GM19193 (cell line): ENCODE measurements around the gene GTPBP3.
A peak's percentile ranks its signal among the peaks of the same experiment; 100 is the strongest.

Source experiments
- POLR2A ChIP-seq: IDR thresholded peaks from 4 replicates; pipeline ENCODE4 v1.6.1; 2011; ENCODE audit not compliant: insufficient read depth, insufficient read length; ENCODE audit errors: extremely low read depth

GTPBP3 gene

GRCh38 chr19:17304386-17305215 lies 32.8 kb upstream of the GTPBP3 start:
- TF ChIP-seq POLR2A = no peak

GRCh38 chr19:17305216-17305516 lies 32.2 kb upstream of the GTPBP3 start:
- TF ChIP-seq POLR2A = no peak

GRCh38 chr19:17305517-17306284 lies 31.7 kb upstream of the GTPBP3 start, which contains the start of gene MRPL34:
Gene MRPL34 (plus strand): TSS chr19:17305872. CDS start chr19:17305893, 21 bp downstream.
- peak; percentile 62 for TF ChIP-seq POLR2A

- no peak for TF ChIP-seq POLR2A
These were observed 31.1 kb upstream of the GTPBP3 start for GRCh38 chr19:17306285-17306714.

GRCh38 chr19:17307876-17308377 lies 29.4 kb upstream of the GTPBP3 start:
- TF ChIP-seq POLR2A = no peak

GRCh38 chr19:17309198-17309964 lies 28.0 kb upstream of the GTPBP3 start, which contains the start of gene DDA1:
Gene DDA1 (plus strand): TSS chr19:17309563. CDS start chr19:17309655, 92 bp downstream.
- peak; percentile 70 for TF ChIP-seq POLR2A

GRCh38 chr19:17309965-17310461 lies 27.3 kb upstream of the GTPBP3 start:
- no peak for TF ChIP-seq POLR2A

GRCh38 chr19:17311455-17312188 lies 25.7 kb upstream of the GTPBP3 start:
- no peak for TF ChIP-seq POLR2A

GRCh38 chr19:17312189-17313113 lies 24.9 kb upstream of the GTPBP3 start:
- TF ChIP-seq POLR2A = no peak

- TF ChIP-seq POLR2A = no peak
These were observed 23.3 kb upstream of the GTPBP3 start for GRCh38 chr19:17314007-17314593.

GRCh38 chr19:17318966-17319365 lies 18.4 kb upstream of the GTPBP3 start:
- TF ChIP-seq POLR2A = no peak

GRCh38 chr19:17319473-17320238 lies 17.7 kb upstream of the GTPBP3 start:
- no peak for TF ChIP-seq POLR2A
